Amniotic epithelial cell (primary cell): ENCODE results near the gene REX1BD.
A peak's percentile ranks its signal among the peaks of the same experiment; 100 is the strongest.
"Not testable (repeated sequence)": the region's sequence is repeated elsewhere in the genome, so short reads cannot be mapped to it uniquely, and the experiment has no call there.

Source experiments
- DNase-seq: peaks from one replicate; pipeline ENCODE4 v3.0.0-alpha.2; 2010; ENCODE audit warnings: low read depth

The REX1BD gene

DNA sequence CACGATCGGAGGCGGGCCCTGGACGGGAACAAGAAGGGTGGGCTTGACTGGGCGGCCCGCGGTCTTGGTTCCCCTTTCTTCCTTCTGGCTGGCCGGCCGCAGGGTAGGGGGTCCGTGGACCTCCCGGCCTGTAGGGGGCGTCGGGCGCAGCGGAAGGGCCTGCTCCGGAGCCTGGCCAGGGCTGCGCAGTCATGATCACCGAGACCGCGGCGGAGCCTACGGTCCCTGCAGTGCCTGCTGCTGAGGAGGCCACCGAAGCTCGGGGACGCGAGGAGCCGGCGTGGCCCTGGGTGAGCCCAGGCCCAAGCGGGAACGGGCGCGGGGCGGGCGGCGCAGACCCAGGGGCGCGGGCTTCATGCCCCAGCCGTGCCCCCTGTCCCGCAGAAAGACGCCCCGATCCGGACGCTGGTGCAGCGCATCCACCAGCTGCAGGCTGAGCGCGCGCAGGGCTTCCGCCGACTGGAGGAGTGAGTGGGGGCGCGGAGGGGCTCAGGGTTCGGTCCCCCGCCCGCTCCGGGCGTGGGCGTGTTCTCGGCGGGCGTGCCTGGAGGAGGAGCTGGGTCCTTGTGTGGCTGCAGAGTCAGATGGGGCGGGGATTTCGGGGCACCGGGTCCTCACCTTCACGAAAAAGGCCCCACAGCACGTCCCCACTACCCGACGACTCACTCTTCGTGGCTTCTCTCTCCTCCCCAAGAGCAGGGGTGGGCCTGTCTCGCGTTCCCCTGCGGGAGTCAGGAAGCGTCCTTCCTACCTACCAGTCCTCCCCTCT is at the start of gene REX1BD:
Gene REX1BD (plus strand): TSS at position 188 of the 769 bp plus-strand sequence. CDS start 4 bp downstream, at position 192.
- DNase-seq = peak; percentile 57

DNA sequence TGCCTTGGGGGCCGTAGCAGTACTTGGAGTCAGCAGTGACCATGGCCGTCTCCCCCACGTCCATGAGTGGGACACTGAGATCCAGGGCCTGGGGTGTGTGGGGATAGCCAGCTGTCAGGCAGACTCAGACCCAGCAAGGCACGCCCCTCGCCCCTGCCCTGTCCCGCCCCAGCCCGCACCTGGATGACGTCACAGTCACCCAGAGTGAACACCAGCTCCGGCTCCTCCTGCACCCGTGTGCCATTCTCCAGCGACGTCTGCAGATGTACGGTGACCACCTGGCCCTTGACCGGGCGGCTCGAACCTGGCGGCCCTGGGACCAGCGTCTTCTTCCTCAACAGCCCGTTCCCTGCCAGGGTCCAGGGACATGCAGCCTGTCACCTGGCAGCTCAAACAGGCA is 49.2 kb upstream of the REX1BD start:
- no peak for DNase-seq

DNA sequence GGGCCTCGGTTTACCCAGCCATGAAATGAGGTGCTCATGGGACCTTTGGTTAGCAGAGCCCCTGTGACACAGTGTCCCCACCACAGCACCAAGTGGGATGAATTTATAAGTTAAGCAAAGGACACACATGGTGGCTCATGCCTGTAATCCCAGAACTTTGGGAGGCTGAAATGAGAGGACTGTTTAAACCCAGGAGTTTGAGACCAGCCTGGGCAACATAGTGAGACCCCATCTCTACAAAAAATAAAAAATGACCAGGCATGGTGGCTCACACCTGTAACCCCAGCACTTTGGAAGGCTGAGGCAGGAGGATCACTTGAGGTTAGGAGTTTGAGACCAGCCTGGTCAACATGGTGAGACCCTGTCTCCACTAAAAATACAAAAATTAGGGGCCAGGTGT is 48.4 kb upstream of the REX1BD start:
- DNase-seq = not testable (repeated sequence)

- peak; percentile 46 for DNase-seq
These were observed 47.2 kb upstream of the REX1BD start for GRCh38 chr19:18541258-18541991.

DNA sequence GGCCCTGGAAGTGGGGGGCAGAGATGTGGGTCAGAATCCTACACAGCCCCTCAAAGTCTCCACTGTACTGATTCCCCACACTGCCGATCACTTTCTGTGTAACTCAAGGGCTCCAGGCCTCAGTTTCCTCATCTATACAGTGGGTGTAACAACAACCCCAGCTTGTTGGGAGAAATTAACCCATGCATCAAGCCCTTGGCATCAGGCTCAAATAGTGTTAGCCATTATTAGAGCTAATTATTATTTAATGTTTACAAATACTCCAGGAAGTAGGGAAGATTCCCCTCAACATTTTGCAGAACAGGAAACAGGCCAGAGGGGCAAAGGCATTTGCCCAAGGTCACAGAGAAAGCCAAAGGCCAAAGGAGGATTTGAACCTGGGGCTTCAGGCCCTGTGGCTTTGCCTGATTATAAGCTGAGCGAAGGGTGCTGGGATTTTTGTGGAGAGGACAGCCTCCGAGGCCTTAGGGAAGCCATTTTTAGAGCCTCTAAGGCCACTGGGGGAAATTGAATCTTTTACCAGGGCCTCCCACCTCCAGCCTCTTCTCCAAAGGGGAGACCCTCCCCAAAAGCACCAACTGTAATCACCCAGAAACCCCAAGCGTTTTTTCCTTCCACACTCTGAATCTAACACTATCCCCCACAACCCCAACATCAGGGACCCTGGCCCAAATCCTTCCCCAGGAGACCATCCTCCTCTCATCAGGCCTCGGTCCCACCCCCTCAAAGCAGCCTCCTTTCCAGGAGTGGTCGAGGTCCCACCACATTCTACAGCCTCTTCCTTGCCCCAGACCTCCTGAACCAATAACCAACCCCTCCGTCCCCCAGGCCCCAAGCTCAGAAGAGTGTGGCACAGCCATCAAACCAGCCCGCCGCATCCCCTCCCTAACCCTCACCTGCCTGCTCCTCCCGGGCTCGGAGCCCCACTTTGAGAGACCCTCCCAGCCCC is 46.3 kb upstream of the REX1BD start:
- no peak for DNase-seq

DNA sequence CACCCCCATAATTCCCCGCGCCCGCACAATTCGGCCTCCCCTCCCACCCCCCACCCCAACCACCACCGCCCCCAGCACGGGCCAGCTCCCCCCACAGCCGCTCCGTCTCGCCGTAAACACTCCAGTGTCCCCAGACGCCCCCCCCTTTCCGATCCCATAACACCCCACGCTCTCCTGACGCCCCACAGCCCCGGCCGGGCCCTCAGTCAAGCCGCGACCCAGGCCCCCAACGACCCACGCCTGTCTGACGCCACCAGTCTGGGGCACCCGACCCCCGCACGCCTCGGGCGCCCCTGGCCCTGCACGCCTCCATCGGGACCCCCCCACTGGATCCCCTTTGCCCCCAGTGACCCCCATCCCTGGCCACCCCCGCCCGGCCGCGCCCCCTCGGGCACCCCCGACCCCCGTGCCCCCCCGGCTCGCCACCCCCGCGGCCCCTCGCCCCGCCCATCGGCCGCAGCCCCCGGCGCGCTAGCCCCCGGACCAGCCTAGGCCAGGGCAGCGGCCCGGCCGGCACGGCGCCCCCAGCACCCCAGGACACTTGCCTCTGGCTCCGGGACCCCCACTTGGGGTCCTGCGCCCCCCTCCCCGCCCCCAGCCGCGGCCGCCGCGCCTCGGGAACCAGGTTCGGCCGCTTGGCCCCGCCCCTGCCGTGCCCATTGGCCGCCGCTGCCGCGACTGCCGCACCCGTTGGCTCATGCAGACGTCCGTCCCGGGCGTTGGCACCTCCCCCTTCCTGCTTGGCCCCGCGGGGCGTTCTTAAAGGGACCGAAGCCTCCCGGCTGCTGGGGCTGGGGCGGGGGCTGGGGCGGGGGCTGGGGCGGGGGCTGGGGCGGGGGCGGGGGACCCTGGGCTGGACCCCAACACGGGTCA is 45.4 kb upstream of the REX1BD start, which contains the start of gene FKBP8:
Gene FKBP8 (minus strand): TSS at position 633 of the 873 bp plus-strand sequence. CDS start 1,603 bp downstream, outside the sequence.
- DNase-seq = peak; percentile 75

DNA sequence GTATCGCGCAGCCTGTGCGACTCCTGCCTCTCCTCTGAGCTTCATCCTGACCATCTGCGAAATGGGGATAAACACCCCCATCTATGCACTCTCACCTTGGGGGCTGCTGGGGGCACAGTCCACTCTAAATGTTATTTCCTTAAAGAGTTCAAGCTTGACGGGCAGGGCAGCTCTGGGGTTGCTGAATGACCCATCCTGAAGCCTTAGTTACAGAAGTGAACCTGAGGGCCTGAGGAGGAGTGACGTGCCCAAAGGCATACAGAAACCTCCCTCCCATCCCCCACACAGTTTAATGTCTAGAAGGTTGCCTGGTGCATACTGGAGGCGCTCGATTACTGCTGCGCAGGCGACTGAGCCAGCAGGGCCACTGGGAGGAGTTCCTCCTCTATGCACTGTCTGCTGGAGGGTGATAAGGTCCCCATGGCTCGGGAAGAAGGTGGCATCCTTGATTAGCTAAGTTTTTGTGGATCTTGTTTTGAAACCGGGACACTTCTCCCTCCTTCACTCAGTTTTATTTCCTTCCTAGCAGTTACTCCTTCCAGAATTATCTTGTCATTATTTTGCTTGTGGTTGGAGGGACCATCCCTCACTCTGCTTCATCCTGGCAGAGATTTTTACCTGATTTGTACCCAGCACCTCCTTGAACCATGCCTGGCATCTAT is 44.7 kb upstream of the REX1BD start:
- peak; percentile 59 for DNase-seq

DNA sequence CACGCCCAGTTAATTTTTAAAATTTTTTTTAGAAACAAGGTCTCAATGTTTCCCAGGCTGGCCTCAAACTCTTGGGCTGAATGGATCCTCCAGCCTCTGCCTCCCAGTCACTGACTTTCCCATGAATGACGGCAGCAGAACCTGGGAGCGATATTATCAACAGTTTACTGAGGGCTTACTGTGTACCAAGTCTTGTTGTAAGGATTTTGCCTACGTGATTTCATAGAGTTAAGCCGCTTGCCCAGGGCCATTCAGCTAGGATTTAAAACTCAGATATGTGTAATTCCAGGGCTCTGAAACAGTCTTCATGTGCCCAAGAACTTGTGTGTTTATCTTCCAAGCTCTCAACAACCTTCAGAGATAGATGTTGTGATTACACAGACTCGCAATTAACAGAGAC is 37.0 kb upstream of the REX1BD start:
- peak; percentile 77 for DNase-seq

DNA sequence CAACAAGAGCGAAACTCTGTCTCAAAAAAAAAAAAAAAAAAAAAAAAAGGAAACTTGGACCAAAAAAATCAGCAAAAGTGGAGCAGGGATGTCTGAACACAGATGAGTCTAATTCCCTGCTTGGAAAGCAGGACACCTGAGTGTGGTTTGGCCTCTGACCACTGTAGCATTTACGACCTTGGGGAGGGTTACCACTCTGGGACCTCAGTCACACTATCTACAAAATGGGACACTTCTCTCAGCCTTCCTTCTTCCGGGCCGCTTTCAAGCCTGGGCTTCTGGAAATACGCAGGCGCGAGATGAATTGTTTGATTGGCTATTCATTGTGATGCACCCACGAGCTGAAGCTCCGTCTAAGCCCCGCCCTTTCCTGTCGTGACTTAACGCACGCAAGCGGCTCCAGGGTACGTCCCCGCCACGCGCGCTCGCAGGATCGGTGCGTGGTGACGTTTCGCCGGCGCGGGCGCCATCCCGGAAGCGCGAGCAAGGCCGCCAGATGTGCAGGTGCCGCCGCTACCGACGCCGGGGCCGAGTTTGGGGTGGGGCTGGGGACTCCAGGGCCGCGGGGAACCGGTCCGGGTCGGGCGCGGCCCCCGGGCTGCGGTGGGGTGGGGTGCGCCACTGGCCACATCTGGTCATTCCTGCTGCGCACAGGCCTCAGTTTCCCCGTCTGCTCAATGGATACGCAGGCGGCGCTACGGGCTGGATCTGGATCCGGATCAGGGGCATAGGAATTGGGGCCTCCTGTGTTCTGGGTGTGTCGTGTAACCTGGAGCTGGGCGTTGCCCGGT is 31.0 kb upstream of the REX1BD start, which contains the start of gene KXD1:
Gene KXD1 (plus strand): TSS at position 460 of the 791 bp plus-strand sequence. CDS start 4,187 bp downstream, outside the sequence.
- DNase-seq = peak; percentile 99

DNA sequence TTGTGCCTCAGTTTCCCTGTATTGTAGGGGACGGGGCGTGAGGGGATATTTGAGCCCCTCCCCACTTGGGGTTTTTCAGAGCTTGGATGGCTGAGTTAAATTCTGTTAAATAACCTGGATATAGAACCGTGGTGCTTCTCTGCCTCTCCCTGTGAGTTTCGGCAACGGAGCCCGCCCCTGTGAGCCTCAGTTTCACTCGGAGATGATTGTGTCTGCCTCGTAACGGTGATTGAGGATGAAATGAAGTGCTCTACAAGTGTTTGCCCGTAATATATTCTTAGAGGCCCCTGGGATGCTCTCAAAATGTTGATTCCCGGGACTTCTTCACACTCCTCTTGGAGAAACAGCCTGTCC is 30.4 kb upstream of the REX1BD start:
- no peak for DNase-seq

DNA sequence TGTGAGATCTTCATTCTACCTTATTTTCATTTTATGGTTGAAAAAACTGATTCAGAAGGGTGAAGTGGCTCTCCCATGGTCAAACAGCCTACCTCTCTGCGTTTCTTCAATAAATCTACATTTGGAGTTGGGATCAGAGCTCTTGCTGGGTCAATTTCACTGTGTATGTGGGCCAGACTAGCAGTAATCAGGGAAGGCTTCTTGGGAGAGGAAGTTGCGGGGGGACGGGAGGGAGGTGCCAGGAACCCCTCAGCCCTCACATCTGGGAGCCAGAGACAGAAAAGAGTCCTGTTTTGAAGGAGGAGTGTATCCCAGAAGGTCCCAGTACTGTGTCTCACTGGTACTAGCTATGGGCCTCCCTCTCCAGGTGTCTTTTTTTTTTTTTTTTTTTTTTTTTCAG is 30.0 kb upstream of the REX1BD start:
- DNase-seq = no peak

- no peak for DNase-seq
These were observed 28.9 kb upstream of the REX1BD start for GRCh38 chr19:18559685-18560084.

DNA sequence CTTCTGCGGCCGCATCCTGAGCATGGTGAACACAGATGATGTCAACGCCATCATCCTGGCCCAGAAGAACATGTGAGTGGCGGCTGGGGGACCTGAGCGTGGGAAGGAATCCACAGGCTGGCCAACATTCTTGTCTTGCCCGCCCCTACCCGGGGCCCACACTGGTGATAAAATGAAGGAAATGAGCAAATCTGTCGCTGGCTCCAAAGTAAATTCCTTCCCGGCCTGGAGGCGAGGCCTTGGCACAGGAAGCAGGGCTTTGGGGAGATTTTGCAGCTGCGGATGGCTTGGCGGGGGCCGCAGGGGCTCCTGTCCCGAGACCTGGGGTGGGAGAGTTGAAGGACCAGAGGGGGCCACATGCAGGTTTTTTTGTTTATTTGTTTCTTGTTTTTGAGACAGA is 26.5 kb upstream of the REX1BD start:
- no peak for DNase-seq

DNA sequence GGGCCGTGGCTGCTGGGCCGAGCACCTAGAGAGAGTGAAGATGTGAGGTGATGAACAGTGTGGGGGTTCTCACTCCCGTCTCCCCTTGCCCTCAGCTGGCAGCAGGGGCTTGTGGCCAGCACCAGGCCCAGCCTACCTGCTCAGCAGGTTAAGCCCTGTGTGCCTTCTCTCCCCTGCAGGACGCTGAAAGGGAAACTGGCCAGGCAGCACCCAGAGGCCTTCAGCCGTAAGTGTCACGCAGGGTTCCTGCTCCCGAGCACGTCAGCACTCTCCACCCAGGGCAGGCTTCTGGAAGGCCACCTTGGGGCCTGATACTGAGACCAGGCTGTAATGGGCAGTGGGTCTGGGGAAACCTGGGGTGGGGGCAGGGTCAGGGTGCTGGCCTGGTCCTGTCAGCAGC is 21.6 kb upstream of the REX1BD start:
- DNase-seq = no peak

DNA sequence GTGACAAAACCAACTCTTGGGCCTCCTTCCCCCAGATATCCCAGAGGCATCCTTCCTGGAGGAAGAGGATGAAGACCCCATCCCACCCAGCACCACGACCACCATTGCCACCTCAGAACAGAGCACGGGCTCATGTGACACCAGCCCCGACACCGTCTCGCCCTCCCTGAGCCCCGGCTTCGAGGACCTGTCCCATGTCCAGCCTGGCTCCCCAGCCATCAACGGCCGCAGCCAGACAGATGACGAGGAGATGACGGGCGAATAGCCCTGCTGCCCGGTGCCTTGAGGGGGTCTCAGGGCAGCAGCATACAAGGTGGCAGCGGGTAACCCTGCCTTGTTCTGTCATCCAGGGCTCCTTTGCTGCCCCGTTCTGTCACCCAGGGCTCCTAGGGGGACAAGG is 20.2 kb upstream of the REX1BD start:
- DNase-seq = no peak

GRCh38 chr19:18571564-18572344 is 16.8 kb upstream of the REX1BD start, which contains the start of gene UBA52:
TSS of gene UBA52 (plus strand) at chr19:18571857. CDS start at chr19:18573301, 1,444 bp downstream.
- DNase-seq = peak; percentile 93

DNA sequence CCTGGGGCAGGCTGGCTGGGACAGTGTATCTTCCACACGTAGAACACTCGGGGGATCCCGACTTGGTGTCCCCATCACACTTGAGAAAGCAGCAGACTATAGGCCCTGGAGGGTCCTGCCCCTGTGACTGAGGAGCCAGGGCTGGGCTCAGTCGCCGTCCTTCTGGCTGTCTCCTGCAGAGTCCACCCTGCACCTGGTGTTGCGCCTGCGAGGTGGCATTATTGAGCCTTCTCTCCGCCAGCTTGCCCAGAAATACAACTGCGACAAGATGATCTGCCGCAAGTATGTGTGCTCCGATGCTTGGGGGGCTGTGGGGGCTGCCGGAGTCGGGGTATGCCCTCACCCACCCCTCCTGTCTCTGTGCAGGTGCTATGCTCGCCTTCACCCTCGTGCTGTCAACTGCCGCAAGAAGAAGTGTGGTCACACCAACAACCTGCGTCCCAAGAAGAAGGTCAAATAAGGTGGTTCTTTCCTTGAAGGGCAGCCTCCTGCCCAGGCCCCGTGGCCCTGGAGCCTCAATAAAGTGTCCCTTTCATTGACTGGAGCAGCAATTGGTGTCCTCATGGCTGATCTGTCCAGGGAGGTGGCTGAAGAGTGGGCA is 13.8 kb upstream of the REX1BD start:
- DNase-seq = no peak

DNA sequence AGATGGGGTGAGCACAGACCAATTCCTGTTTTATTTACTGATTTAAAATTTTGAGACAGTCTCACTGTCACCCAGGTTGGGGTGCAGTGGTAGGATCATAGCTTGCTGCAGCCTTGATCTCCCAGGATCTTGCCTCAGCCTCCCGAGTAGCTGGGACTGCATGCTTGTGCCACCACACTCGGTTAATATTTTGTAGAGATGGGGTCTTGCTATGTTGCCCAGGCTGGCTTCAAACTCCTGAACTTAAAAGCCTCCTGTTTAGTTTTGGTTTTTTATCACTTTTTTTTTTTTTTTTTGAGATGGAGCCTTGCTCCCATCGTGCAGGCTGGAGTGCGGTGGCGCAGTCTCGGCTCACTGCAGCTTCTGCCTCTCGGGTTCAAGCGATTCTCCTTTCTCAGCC is 12.2 kb upstream of the REX1BD start:
- no peak for DNase-seq
